Motor neuron (in vitro differentiated cells): Measurements from ENCODE around the gene SARM1. TPM values are rescaled to one million over a fixed set of nuclear protein-coding genes. Genes with fewer than 3 reads are reported as not detected.

Experiments used
- ATAC-seq, 8 experiments: fragments of 200-7000 bp; cut with Tn5 transposase; replicated peaks in 6 of 8; 2 replicates each; pipeline ENCODE4 v1.8.0; 2021; ENCODE audit warnings: mild to moderate bottlenecking in 8 of 8, moderate library complexity in 8 of 8
- H3K27ac ChIP-seq, 2 donors: fragments of 250-450 bp; sonication (Bioruptor Pico); 2 replicates each; pipeline ENCODE4 v1.9.0; 2021; ENCODE audit warnings: antibody characterized with exemption in 2 of 2, mild to moderate bottlenecking in 2 of 2, moderate library complexity in 1 of 2
- H3K4me1 ChIP-seq, 2 donors: fragments of 250-450 bp; sonication (Bioruptor Pico); replicated peaks in 1 of 2; 2 replicates each; pipeline ENCODE4 v1.6.1; 2021; ENCODE audit warnings: antibody characterized with exemption in 2 of 2, mild to moderate bottlenecking in 2 of 2, moderate library complexity in 1 of 2
- H3K4me3 ChIP-seq, 5 donors: fragments of 250-450 bp; sonication (Bioruptor Pico); 2 replicates each; pipeline ENCODE4 v1.9.0; 2021; ENCODE audit warnings: antibody characterized with exemption in 5 of 5, mild to moderate bottlenecking in 5 of 5, moderate library complexity in 4 of 5
- WGBS, 10 experiments: fragments of 450-650 bp; shearing (Covaris generic); methylation state at CpG; one replicate each; pipeline ENCODE4 v1.0.0; 2022; 5-methylcytosine and 5-hydroxymethylcytosine counted together
- in situ Hi-C, 9 experiments: fragments of 400-800 bp; cut with MboI; loops; one replicate each; pipeline ENCODE4 v1.15.0; 2021; ENCODE audit warnings: low sequenced_read_pairs in 9 of 9, low pct_unique_long_range_greater_than_20kb in 2 of 9; ENCODE audit not compliant: unreplicated experiment in 9 of 9
- total RNA-seq, 8 experiments: library from RNA; unstranded; fragments of 300-600 nt; gene quantifications; 2 replicates each; pipeline versions ENCODE4 v1.2.3 to v1.2.4, GENCODE V29; 2022

The SARM1 gene
- total RNA-seq, 8 experiments from 2014 or later, result 2.0 to 21.7 (median 10.1) TPM

- ATAC-seq, result peak in 2 of 8 experiments; percentile 7
- Histone ChIP-seq H3K4me1 (no peaks in the 10 kb centered on the region), H3K4me3 (no peak overlapping the region), H3K27ac (no peak overlapping the region)
- 76 to 100% (median 92%) methylated on average over 1 to 8 of the region's 13 CpGs for WGBS, 10 experiments
- in situ Hi-C loops, result no loop called here
These were observed 25.9 kb upstream of the SARM1 start for GRCh38 chr17:28345419-28346198.

DNA sequence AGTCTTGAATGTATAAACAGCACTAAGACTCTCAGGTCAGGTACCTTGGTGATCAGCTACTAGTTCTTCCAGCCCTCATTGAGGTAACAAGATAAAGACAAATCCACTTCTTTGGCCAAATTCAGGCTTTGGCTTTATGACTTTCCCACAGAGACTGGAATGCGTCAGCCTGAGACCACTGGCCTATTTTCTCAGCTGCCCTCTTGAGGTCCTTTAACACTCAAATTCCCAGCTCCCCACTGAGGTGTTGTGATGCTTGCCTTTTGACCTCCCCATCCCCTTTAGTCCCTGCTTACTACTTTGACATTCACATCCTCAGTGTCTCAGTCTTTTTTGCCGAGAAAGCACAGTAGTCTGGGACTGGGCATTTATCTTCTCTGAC lies 25.3 kb upstream of the SARM1 start:
- ATAC-seq, result no peak
- Histone ChIP-seq H3K4me3 (no peak overlapping the region), H3K27ac (no peak overlapping the region), H3K4me1 (no peaks in the 10 kb centered on the region)
- in situ Hi-C loops, result no loop called here
- WGBS, 10 experiments, result 40 to 100% (median 68%) methylated on average over 1 to 2 of the region's 2 CpGs; no CpG with 5 or more reads in 2 of the 10 experiments

DNA sequence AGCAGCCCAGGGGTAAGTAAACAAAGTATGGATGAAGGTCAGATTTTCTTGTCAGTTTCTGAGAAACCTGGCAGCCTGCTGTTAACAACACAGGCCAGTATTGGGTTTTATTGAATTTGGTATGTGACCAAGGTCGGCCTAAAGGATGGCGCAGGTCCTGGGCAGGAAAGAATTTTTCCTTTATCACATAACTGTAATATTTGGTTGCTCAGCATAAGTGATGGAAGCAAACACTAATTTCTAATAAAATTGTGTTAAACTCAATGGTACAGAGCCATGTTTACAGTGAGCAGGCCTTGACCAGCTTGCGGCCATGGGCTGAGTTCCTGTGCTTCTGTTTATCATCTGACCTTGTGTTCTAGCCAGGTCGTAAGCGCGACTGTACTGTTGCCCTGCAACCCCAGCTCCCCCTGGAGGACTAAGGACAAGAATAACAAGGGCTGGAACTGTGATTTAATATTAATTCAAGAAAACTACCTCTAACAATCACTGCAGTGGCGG lies 24.7 kb upstream of the SARM1 start:
- H3K4me1 ChIP-seq, result no peaks in the 10 kb centered on the region
- ATAC-seq, result peak in 4 of 8 experiments; percentile 3 to 42 (median 26)
- in situ Hi-C loops, result no loop called here
- 57 to 88% (median 80%) methylated on average over 1 to 7 of the region's 7 CpGs for WGBS, 10 experiments
- no peak overlapping the region for H3K4me3 ChIP-seq
- H3K27ac ChIP-seq, result no peak overlapping the region

GRCh38 chr17:28347261-28347891 lies 24.1 kb upstream of the SARM1 start:
- no peaks in the 10 kb centered on the region for H3K4me1 ChIP-seq
- in situ Hi-C loops, result no loop called here
- WGBS, 10 experiments, result 13 to 100% (median 68%) methylated on average over 1 to 3 of the region's 8 CpGs; no CpG with 5 or more reads in 2 of the 10 experiments
- no peak overlapping the region for H3K4me3 ChIP-seq
- ATAC-seq, result peak in 4 of 8 experiments; percentile 3 to 89 (median 76)
- H3K27ac ChIP-seq, result no peak overlapping the region

GRCh38 chr17:28348979-28349378 lies 22.5 kb upstream of the SARM1 start:
- no peaks in the 10 kb centered on the region for H3K4me1 ChIP-seq
- in situ Hi-C loops, result no loop called here
- no peak overlapping the region for H3K27ac ChIP-seq
- 93% methylated on average over 3 of the region's 3 CpGs; no CpG with 5 or more reads in 9 of the 10 experiments for WGBS, 10 experiments
- H3K4me3 ChIP-seq, result no peak overlapping the region
- no peak for ATAC-seq

- WGBS, 10 experiments, result 93 to 100% (median 98%) methylated on average over 1 to 7 of the region's 7 CpGs; no CpG with 5 or more reads in 3 of the 10 experiments
- no peak overlapping the region for H3K4me3 ChIP-seq
- in situ Hi-C loops, result no loop called here
- no peak overlapping the region for H3K27ac ChIP-seq
- H3K4me1 ChIP-seq, result no peaks in the 10 kb centered on the region
- ATAC-seq, result no peak
These were observed 21.2 kb upstream of the SARM1 start for GRCh38 chr17:28350271-28350670.

DNA sequence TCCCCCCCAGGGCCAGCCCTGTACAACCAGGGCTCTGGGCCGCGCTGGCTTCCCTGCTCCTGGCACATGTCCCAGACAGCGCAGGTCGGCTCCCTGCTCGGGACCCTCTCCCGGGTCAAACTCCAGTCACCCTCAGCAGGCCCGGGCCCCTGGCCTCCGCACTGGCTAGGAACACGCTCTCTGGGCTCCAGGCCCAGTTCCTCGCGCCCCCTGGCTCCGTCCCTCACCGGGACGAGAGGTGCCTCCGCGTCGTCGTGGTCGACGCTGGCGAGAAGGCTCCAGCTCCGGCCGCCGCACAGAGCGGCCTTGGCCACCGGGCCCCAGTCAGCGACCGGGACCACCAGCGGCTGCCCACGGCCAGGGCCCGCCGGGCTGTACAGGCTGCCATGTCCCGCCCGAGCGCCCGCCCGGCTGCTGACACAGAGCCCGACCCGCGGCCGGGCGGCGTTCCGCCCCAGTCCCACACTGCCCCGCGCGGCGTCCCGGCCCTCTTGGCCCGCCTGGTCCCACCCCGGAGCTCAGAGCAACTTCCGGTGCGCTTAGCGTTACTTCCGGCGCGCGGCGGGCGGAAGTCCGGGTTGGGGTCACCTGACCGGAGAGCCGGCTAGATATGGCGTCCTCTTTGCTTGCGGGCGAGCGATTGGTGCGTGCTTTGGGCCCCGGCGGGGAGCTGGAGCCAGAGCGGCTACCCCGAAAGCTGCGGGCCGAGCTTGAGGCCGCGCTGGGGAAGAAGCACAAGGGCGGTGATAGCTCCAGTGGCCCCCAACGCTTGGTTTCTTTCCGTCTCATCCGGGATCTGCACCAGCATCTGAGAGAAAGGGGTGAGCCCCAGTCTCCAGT lies 14.2 kb upstream of the SARM1 start, which contains the start of gene POLDIP2:
Gene POLDIP2, minus strand, starts transcription at position 467 of the 840 bp plus-strand sequence. Its CDS starts 79 bp downstream, at position 388.
- WGBS, 10 experiments, result 1% methylated on average over 18 of the region's 80 CpGs; no CpG with 5 or more reads in 9 of the 10 experiments
- in situ Hi-C loops, result no loop called here
- peak within 1 kb of the TSS; percentile 76 to 92 for H3K27ac ChIP-seq

DNA sequence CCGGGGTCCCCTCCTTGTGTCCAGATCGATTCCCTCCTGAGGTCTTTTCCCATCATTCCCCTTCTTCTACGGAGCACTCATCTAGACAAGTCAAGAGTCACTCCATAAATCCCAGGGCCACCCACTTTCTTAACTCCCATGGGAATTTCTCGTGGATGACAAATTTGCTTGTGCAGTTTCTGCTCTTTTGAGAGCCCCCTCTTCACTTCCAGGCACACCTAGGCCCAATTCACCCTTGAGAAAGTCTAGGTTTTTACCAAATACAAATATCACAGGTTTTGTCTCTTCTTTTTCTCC lies 13.6 kb upstream of the SARM1 start:
- 0 to 20% (median 0%) methylated on average over 1 to 2 of the region's 4 CpGs; no CpG with 5 or more reads in 4 of the 10 experiments for WGBS, 10 experiments
- peak overlapping the region; percentile 76 to 92 for H3K27ac ChIP-seq
- ATAC-seq, result no peak

More for the DNA sequence above, 14.2 kb upstream of the SARM1 start, which contains the start of gene POLDIP2:
- peak; percentile 97 to 99 (median 99) for ATAC-seq
- peaks cover 4 to 10% of the 10 kb centered on the region in 2 donors for H3K4me1 ChIP-seq
- H3K4me3 ChIP-seq, result peak within 1 kb of the TSS; percentile 69 to 96 (median 79)

GRCh38 chr17:28363186-28363585 lies 8.3 kb upstream of the SARM1 start:
- no peak for ATAC-seq
- H3K27ac ChIP-seq, result no peak overlapping the region
- H3K4me3 ChIP-seq, result no peak overlapping the region
- in situ Hi-C loops, result no loop called here
- WGBS, 10 experiments, result 88 to 97% methylated on average over 4 of the region's 5 CpGs; no CpG with 5 or more reads in 8 of the 10 experiments
- peaks cover 2 to 3% of the 10 kb centered on the region in 2 donors for H3K4me1 ChIP-seq

More for the DNA sequence above, 13.6 kb upstream of the SARM1 start:
- in situ Hi-C loops, result no loop called here
- Histone ChIP-seq H3K4me1 (peaks cover 4 to 10% of the 10 kb centered on the region in 2 donors), H3K4me3 (peak overlapping the region; percentile 69 to 96 (median 79))

DNA sequence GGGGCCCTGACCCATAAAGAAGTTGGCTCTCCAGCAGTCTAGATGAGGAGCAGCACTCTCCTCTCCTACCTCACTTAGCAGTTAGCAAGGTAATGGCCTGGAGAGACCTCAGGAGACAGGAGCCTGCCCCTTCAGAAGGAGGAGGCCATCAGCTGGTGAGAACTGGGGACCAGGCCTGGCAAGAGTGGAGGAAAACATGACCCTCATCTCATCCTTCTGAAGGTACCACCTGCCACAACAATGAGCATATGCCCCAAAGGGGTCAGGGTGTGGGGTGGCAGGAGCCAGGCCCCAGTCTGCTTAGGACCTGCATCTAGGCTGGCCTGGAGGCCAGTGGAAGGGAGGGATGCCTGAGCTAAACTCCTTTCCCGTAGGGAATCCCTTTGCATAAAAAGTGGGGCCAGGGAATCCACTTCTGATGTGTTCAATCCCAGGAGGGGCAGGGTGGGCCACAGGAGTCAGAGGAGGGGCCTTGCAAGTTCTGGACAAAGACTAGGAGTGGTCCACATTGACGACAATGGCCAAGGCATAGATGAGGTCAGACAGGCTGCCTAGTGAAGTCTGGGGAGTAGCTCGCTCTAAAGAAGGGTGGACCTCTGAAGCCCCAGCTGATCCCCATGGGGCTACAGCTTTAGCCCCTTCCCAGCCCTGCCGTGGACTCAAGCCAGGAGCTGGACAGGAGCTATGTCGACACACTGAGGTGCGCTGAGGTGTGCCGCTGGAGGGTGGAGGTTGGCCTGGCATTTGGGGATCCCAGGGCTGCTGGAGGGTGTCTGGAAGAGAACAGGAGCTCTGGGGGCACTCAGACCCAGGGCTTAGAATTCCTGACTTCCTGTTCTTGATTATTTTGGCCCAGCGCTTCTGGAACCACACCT lies 7.5 kb upstream of the SARM1 start:
- H3K4me3 ChIP-seq, result no peak overlapping the region
- no peaks in the 10 kb centered on the region for H3K4me1 ChIP-seq
- in situ Hi-C loops, result no loop called here
- 90 to 100% methylated on average over 2 to 4 of the region's 8 CpGs; no CpG with 5 or more reads in 8 of the 10 experiments for WGBS, 10 experiments
- no peak for ATAC-seq
- no peak overlapping the region for H3K27ac ChIP-seq

DNA sequence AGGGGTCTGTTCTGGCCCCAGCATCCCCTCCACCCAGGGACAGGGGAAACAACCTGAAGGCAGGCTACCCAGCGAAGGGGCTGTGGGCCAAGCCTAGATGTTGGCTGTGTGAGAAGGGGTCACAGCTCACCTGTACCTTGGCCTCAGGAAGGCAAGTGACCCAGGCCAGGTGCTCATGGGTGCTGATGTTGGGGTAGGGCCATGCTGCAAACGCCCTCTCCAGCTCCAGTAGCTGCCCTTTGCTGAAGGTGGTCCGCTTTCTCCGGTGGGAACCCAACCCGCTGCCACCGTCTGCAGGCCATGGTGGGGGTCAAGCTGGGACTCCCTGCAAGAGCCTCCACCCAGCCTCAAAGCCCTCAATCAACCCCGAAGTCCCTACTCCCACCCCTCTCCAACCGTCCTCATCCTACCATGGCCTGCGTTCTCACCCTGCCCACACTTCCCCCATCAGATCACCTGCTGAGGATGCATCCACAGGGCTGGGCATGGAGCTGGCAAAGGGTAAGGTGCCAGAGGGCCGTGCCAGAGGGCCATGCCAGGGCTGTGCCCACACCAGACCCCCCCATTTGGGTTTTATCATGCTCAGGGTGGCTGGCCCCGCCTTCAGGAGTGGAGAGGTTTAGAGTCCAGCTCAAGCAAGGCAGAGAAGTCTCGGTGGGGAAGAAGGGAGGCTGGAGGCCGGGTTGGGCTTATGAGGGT lies 6.7 kb upstream of the SARM1 start, which contains the start of gene SEBOX:
Gene SEBOX, minus strand, starts transcription at position 535 of the 699 bp plus-strand sequence. Its CDS starts 48 bp downstream, at position 487.
- ATAC-seq, result peak in 1 of 8 experiments; percentile 2
- in situ Hi-C loops, result no loop called here
- 90 to 100% methylated on average over 1 to 2 of the region's 13 CpGs; no CpG with 5 or more reads in 8 of the 10 experiments for WGBS, 10 experiments
- no peak within 1 kb of the TSS for H3K4me3 ChIP-seq
- no peak within 1 kb of the TSS for H3K27ac ChIP-seq
- no peaks in the 10 kb centered on the region for H3K4me1 ChIP-seq
